PC-3 (cell line): Measurements from ENCODE around the gene GIMAP1. TPM values are rescaled to one million over a fixed set of nuclear protein-coding genes. Genes with fewer than 3 reads are reported as not detected.

Experiments
- ATAC-seq: fragments of 200-7000 bp; cut with Tn5 transposase; 2 replicates; pipeline ENCODE4 v1.9.1; 2020; ENCODE audit warnings: mild to moderate bottlenecking, moderate library complexity
- BruUV-seq: library from RNA; stranded (reverse); fragments of 400-500 nt; replicated peaks from 2 replicates; lab custom pipeline; 2021; lab: Mats Ljungman, UMichigan
- CTCF ChIA-PET: fragments of 300-600 bp; sonication (Branson Sonifier 250); formaldehyde crosslinking; loops from one replicate; lab custom pipeline; 2022; ENCODE audit warnings: antibody characterized with exemption; lab: Charles Lee
- POLR2A ChIA-PET: fragments of 300-600 bp; sonication (Branson Sonifier 250); formaldehyde crosslinking; loops from one replicate; lab custom pipeline; 2022; ENCODE audit warnings: antibody characterized with exemption; ENCODE audit not compliant: unreplicated experiment; lab: Charles Lee
- DNase-seq: peaks from one replicate; pipeline ENCODE4 v3.0.0-alpha.2; 2015
- H2AFZ ChIP-seq: fragments of 300-600 bp; sonication (generic); 2 replicates; pipeline ENCODE4 v1.6.0; 2016; ENCODE audit warnings: antibody characterized with exemption, low read length
- H3F3A ChIP-seq: fragments of 300-600 bp; sonication (generic); one replicate; pipeline ENCODE4 v1.6.0; 2017; ENCODE audit warnings: antibody characterized with exemption, low read length, control low read depth, mild to moderate bottlenecking; ENCODE audit not compliant: unreplicated experiment
- H3K27ac ChIP-seq: fragments of 300-600 bp; sonication (generic); 2 replicates; pipeline ENCODE4 v1.5.1; 2016; ENCODE audit warnings: mild to moderate bottlenecking, low read length
- H3K27me3 ChIP-seq: fragments of 300-600 bp; sonication (generic); 2 replicates; pipeline ENCODE4 v1.6.1; 2016; ENCODE audit warnings: low read length, mixed read lengths
- H3K36me3 ChIP-seq: fragments of 300-600 bp; sonication (generic); 2 replicates; pipeline ENCODE4 v1.6.1; 2016; ENCODE audit warnings: low read depth, mixed run types, low read length, mixed read lengths
- H3K4me1 ChIP-seq: fragments of 300-600 bp; sonication (generic); 2 replicates; pipeline ENCODE4 v1.5.1; 2016; ENCODE audit warnings: low read length; ENCODE audit not compliant: insufficient read depth
- H3K4me2 ChIP-seq: fragments of 300-600 bp; sonication (generic); 2 replicates; pipeline ENCODE4 v1.6.0; 2016; ENCODE audit warnings: low read length
- H3K4me3 ChIP-seq: fragments of 300-600 bp; sonication (generic); 2 replicates; pipeline ENCODE4 v1.5.1; 2016; ENCODE audit warnings: mild to moderate bottlenecking, low read length, mixed read lengths
- H3K79me2 ChIP-seq: fragments of 300-600 bp; sonication (generic); 2 replicates; pipeline ENCODE4 v1.6.1; 2017; ENCODE audit warnings: low read length, mixed read lengths
- H3K9ac ChIP-seq: fragments of 300-600 bp; sonication (generic); 2 replicates; pipeline ENCODE4 v1.6.0; 2016; ENCODE audit warnings: mild to moderate bottlenecking, low read length
- H3K9me2 ChIP-seq: fragments of 300-600 bp; sonication (generic); replicated peaks from 2 replicates; pipeline ENCODE4 v1.6.1; 2016; ENCODE audit warnings: mixed run types, low read length, mixed read lengths
- H3K9me3 ChIP-seq: fragments of 300-600 bp; sonication (generic); 2 replicates; pipeline ENCODE4 v1.6.1; 2016; ENCODE audit warnings: low read length, mixed read lengths
- H4K20me1 ChIP-seq: fragments of 300-600 bp; sonication (generic); 2 replicates; pipeline ENCODE4 v1.6.1; 2016; ENCODE audit warnings: low read length, mixed read lengths
- CTCF ChIP-seq: fragments of 300-600 bp; sonication (generic); conservative IDR thresholded peaks from 2 replicates; pipeline ENCODE4 v1.5.1; 2017; ENCODE audit warnings: antibody characterized with exemption, low read depth, mild to moderate bottlenecking, low read length
- EZH2 ChIP-seq: fragments of 300-600 bp; sonication (generic); IDR thresholded peaks from one replicate; pipeline ENCODE4 v1.6.1; 2017; ENCODE audit warnings: antibody characterized with exemption, mild to moderate bottlenecking, low read length; ENCODE audit not compliant: unreplicated experiment
- EZH2phosphoT487 ChIP-seq: fragments of 300-600 bp; sonication (generic); IDR thresholded peaks from 2 replicates; pipeline ENCODE4 v1.6.1; 2018; ENCODE audit warnings: mild to moderate bottlenecking, antibody characterized with exemption, low read length, borderline replicate concordance
- intact Hi-C: fragments of 100-400 bp; cut with micrococcal nuclease; formaldehyde crosslinking; loops from 2 replicates; pipeline ENCODE4 v1.9.0; 2023
- total RNA-seq: library from RNA; depleted of rRNA; stranded (reverse); fragments of >200 nt; gene quantifications from 2 replicates; pipeline ENCODE4 v1.2.3, GENCODE V29; 2014

GIMAP1 gene
- total RNA-seq, 1 experiment from 2014 or later, result not detected

DNA sequence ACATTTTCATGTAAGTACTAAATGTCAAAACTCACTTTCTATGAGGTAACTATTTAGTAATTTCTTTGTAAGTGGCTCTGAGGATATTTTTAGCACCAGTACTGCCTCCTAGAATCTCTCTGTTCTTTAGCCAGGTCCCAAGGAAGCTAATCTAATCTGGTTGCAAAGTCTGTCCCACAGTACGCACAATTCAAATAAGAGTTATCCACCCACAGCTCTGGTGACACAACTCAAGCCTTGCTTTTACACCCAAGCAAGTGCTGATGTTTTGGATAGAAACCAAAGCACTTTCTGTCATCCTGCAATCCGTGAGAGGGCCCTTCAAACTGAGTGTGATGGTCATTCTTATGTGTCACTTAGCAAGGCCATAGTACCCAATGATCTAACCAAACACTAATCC, 35.3 kb downstream of the GIMAP1 start:
- Histone ChIP-seq H3K4me1 (no peaks in the 10 kb centered on the region), H3K9me3 (no peaks in the 10 kb centered on the region), H3K4me3 (no peak overlapping the region), H3K79me2 (no peaks in the 10 kb centered on the region), H3K27me3 (peaks cover 45% of the 10 kb centered on the region), H3K9me2 (no peaks in the 10 kb centered on the region), H3K9ac (no peak overlapping the region), H4K20me1 (no peaks in the 10 kb centered on the region), H2AFZ (no peak overlapping the region), H3K36me3 (no peaks in the 10 kb centered on the region), H3F3A (no peaks in the 10 kb centered on the region), H3K27ac (no peak overlapping the region), H3K4me2 (no peak overlapping the region)
- no peak for DNase-seq
- ChIA-PET CTCF (no interaction called here), POLR2A (no interaction called here)
- intact Hi-C loops, result no loop called here
- no peak for ATAC-seq
- no TSS peak for BruUV-seq
- no peak for TF ChIP-seq EZH2phosphoT487
- TF ChIP-seq CTCF, result no peak
- TF ChIP-seq EZH2, result no peak

DNA sequence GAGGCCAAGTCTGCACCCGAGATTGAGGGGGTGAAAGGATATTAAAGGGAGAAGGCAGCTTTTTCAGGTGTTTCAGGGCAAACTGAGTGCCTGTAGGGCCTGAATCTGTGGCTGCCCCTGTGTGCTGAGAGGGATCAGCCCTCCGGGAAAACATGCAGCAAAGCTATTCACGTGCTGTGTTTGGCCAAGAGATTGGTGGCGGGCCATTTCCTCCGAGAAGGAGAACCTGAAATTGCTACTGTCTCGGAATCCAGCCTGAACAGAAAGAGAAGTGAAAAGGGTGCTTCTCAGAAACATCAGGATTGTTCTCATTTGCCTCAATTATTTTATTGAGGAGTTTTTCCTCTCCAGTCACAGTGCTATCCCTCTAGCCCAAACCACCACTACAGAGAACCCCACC, 36.8 kb downstream of the GIMAP1 start:
- no peaks in the 10 kb centered on the region for H3K79me2 ChIP-seq
- no peak overlapping the region for H3K9ac ChIP-seq
- H3K4me1 ChIP-seq, result no peaks in the 10 kb centered on the region
- no peaks in the 10 kb centered on the region for H3K9me3 ChIP-seq
- no peaks in the 10 kb centered on the region for H3F3A ChIP-seq
- intact Hi-C loops, result no loop called here
- H3K4me2 ChIP-seq, result no peak overlapping the region
- H2AFZ ChIP-seq, result no peak overlapping the region
- ChIA-PET CTCF (no interaction called here), POLR2A (no interaction called here)
- no peaks in the 10 kb centered on the region for H3K36me3 ChIP-seq
- H4K20me1 ChIP-seq, result no peaks in the 10 kb centered on the region
- no TSS peak for BruUV-seq
- no peak for DNase-seq
- no peak overlapping the region for H3K27ac ChIP-seq
- ATAC-seq, result no peak
- TF ChIP-seq CTCF (no peak), EZH2 (no peak), EZH2phosphoT487 (no peak)
- H3K9me2 ChIP-seq, result no peaks in the 10 kb centered on the region
- peaks cover 30% of the 10 kb centered on the region for H3K27me3 ChIP-seq
- no peak overlapping the region for H3K4me3 ChIP-seq

GRCh38 chr7:150753826-150754603, 37.6 kb downstream of the GIMAP1 start:
- CTCF ChIA-PET, result no interaction called here
- DNase-seq (peak; percentile 11), ATAC-seq (no peak)
- H2AFZ ChIP-seq, result no peak overlapping the region
- H3K4me3 ChIP-seq, result no peak overlapping the region
- H3K27me3 ChIP-seq, result peaks cover 22% of the 10 kb centered on the region
- no peak overlapping the region for H3K27ac ChIP-seq
- TF ChIP-seq CTCF, result peak; percentile 30; the same call in 1 of the 2 replicates
- TF ChIP-seq EZH2phosphoT487, result no peak
- H3K36me3 ChIP-seq, result no peaks in the 10 kb centered on the region
- no TSS peak for BruUV-seq
- no peaks in the 10 kb centered on the region for H4K20me1 ChIP-seq
- H3K4me1 ChIP-seq, result no peaks in the 10 kb centered on the region
- H3K9me2 ChIP-seq, result no peaks in the 10 kb centered on the region
- H3K9me3 ChIP-seq, result no peaks in the 10 kb centered on the region
- no peaks in the 10 kb centered on the region for H3F3A ChIP-seq
- H3K79me2 ChIP-seq, result no peaks in the 10 kb centered on the region
- intact Hi-C loops, result no loop called here
- H3K4me2 ChIP-seq, result no peak overlapping the region
- POLR2A ChIA-PET, result no interaction called here
- no peak overlapping the region for H3K9ac ChIP-seq
